Measurements from ENCODE around the gene PHETA1.

GRCh38 chr12:111355201-111355925 lies 13.5 kb downstream of the PHETA1 start:
- no peak for TF ChIP-seq SP1 (IDR thresholded peaks at IDR 0.05)
- no peak for TF ChIP-seq CTBP1 (IDR thresholded peaks at IDR 0.05; ENCODE audit: borderline replicate concordance)
- TF ChIP-seq BHLHE40 (IDR thresholded peaks at IDR 0.05; ENCODE audit: borderline replicate concordance): no peak
- TF ChIP-seq NFRKB (IDR thresholded peaks at IDR 0.05): no peak
- no peak for TF ChIP-seq FOXM1 (IDR thresholded peaks at IDR 0.05; ENCODE audit: borderline replicate concordance)
- no peak for TF ChIP-seq HDGF (IDR thresholded peaks at IDR 0.05; ENCODE audit: borderline replicate concordance)

Measured in HEK293T (cell line).